Endothelial cell of umbilical vein (primary cell): ENCODE data around the gene CDHR1.

Source experiments
- EZH2 ChIP-seq: IDR thresholded peaks from 2 replicates; pipeline ENCODE4 v1.6.1; 2012; ENCODE audit warnings: borderline replicate concordance, low read depth, mild to moderate bottlenecking, moderate library complexity, low read length, inconsistent platforms; ENCODE audit not compliant: severe bottlenecking
- FOS ChIP-seq: IDR thresholded peaks from 2 replicates; pipeline ENCODE4 v1.6.1; 2011; ENCODE audit warnings: mild to moderate bottlenecking, low read length, moderate library complexity, borderline replicate concordance; ENCODE audit not compliant: insufficient read depth
- JUN ChIP-seq: IDR thresholded peaks from 2 replicates; pipeline ENCODE4 v1.6.1; 2011; ENCODE audit warnings: borderline replicate concordance, low read depth; ENCODE audit not compliant: insufficient read length, insufficient read depth
- MYC ChIP-seq: IDR thresholded peaks from one replicate; pipeline ENCODE4 v1.6.1; 2011; ENCODE audit warnings: mild to moderate bottlenecking, low read depth, low read length
- POLR2A ChIP-seq: IDR thresholded peaks from 2 replicates; pipeline ENCODE4 v1.6.1; 2012; ENCODE audit warnings: low read depth, mild to moderate bottlenecking, control low read depth, low read length
- POLR2AphosphoS5 ChIP-seq: IDR thresholded peaks from 2 replicates; pipeline ENCODE4 v1.6.1; 2012; ENCODE audit warnings: low read depth, mild to moderate bottlenecking, control low read depth, low read length, moderate library complexity; ENCODE audit not compliant: insufficient read depth
- TF ChIP-seq, protein P1 (sequence below), 2 donors: IDR thresholded peaks; 1 replicate in 1 of 2; 2 replicates in 1 of 2; pipeline ENCODE4 v1.5.1; 2011; ENCODE audit warnings: low read length in 2 of 2, mild to moderate bottlenecking in 2 of 2, moderate library complexity in 2 of 2, control low read depth in 1 of 2, inconsistent platforms in 1 of 2, low read depth in 1 of 2; ENCODE audit not compliant: insufficient read depth in 1 of 2; ENCODE audit errors: extremely low read depth in 1 of 2
- TF ChIP-seq, protein P2 (sequence below): IDR thresholded peaks from 2 replicates; pipeline ENCODE4 v1.6.1; 2011; ENCODE audit not compliant: insufficient read depth, insufficient read length

DNA sequence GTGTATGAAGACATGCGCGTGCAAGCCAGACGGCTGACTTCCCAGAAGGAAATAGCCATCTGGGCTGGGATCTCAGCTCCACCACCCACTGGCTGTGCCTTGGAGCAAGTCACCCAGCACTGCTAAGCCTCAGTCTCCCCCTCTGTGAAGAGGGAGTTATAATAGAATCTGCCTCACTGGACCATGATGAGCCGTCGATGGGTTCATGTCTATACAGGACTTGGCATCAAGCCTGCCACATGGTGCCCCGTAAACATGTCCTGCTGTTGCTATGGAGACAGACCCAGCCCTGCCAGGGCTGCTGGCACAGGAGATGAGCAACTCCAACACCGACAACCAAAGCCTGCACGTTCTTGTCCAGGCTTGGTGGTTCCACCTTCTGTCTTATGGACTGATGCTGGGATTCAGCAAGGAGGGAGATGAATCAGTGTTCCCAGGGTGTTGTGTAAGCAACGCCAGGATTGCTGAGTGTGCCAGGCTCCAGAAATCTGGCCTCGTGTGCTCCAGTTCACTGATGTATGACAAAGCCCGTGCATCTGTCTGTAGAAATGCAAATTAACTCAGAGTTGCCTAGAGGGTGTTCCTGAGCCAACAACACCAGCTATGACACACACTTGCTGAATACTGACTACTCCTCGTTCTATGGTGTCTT lies 15.2 kb upstream of the CDHR1 start:
- TF ChIP-seq POLR2AphosphoS5: no peak
- no peak for TF ChIP-seq EZH2
- TF ChIP-seq, protein P1, sequence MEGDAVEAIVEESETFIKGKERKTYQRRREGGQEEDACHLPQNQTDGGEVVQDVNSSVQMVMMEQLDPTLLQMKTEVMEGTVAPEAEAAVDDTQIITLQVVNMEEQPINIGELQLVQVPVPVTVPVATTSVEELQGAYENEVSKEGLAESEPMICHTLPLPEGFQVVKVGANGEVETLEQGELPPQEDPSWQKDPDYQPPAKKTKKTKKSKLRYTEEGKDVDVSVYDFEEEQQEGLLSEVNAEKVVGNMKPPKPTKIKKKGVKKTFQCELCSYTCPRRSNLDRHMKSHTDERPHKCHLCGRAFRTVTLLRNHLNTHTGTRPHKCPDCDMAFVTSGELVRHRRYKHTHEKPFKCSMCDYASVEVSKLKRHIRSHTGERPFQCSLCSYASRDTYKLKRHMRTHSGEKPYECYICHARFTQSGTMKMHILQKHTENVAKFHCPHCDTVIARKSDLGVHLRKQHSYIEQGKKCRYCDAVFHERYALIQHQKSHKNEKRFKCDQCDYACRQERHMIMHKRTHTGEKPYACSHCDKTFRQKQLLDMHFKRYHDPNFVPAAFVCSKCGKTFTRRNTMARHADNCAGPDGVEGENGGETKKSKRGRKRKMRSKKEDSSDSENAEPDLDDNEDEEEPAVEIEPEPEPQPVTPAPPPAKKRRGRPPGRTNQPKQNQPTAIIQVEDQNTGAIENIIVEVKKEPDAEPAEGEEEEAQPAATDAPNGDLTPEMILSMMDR (IDR thresholded peaks at IDR 0.05; ENCODE audit: extremely low read depth in 1 of 2, insufficient read depth in 1 of 2, low read depth in 1 of 2, low read length in 2 of 2): no peak
- TF ChIP-seq POLR2A: no peak
- TF ChIP-seq MYC: no peak
- TF ChIP-seq, protein P2, sequence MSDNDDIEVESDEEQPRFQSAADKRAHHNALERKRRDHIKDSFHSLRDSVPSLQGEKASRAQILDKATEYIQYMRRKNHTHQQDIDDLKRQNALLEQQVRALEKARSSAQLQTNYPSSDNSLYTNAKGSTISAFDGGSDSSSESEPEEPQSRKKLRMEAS: no peak
- no peak for TF ChIP-seq FOS
- TF ChIP-seq JUN: no peak
